OCI-LY7 (cell line): Measurements from ENCODE around the gene AGBL3. TPM values are rescaled to one million over a fixed set of nuclear protein-coding genes. Genes with fewer than 3 reads are reported as not detected.

Experiments
- BruUV-seq: library from RNA; stranded (reverse); fragments of 400-500 nt; replicated peaks from 2 replicates; lab custom pipeline; 2021; lab: Mats Ljungman, UMichigan
- CTCF ChIA-PET: fragments of 300-600 bp; sonication (Branson Sonifier 250); formaldehyde crosslinking; loops from one replicate; lab custom pipeline; 2022; ENCODE audit warnings: antibody characterized with exemption; ENCODE audit not compliant: unreplicated experiment; lab: Charles Lee
- POLR2A ChIA-PET: fragments of 300-600 bp; sonication (Branson Sonifier 250); formaldehyde crosslinking; loops from one replicate; lab custom pipeline; 2022; ENCODE audit warnings: antibody characterized with exemption; lab: Charles Lee
- DNase-seq: peaks from one replicate; pipeline ENCODE4 v3.0.0-alpha.2; 2015; ENCODE audit warnings: low spot score
- H2AFZ ChIP-seq: fragments of 200-600 bp; sonication (generic), shearing (Covaris generic); 2 replicates; pipeline ENCODE4 v1.6.1; 2014; ENCODE audit warnings: mild to moderate bottlenecking, antibody characterized with exemption, low read length, moderate library complexity
- H3K27ac ChIP-seq: fragments of 200-600 bp; sonication (generic); 2 replicates; pipeline ENCODE4 v1.5.1; 2014; ENCODE audit warnings: mixed run types, low read depth, mild to moderate bottlenecking, moderate library complexity, low read length, inconsistent platforms; ENCODE audit not compliant: poor library complexity, severe bottlenecking
- H3K36me3 ChIP-seq: fragments of 200-600 bp; sonication (generic); 2 replicates; pipeline ENCODE4 v1.6.1; 2014; ENCODE audit warnings: mild to moderate bottlenecking, antibody characterized with exemption, low read length, moderate library complexity, mixed read lengths; ENCODE audit not compliant: insufficient read depth
- H3K4me1 ChIP-seq: fragments of 200-600 bp; sonication (generic); 2 replicates; pipeline ENCODE4 v1.5.1; 2014; ENCODE audit warnings: mild to moderate bottlenecking, low read length; ENCODE audit not compliant: insufficient read depth, poor library complexity, severe bottlenecking
- H3K4me2 ChIP-seq: fragments of 200-600 bp; sonication (generic); 2 replicates; pipeline ENCODE4 v1.6.1; 2014; ENCODE audit warnings: mild to moderate bottlenecking, low read length
- H3K4me3 ChIP-seq: fragments of 200-600 bp; sonication (generic); 2 replicates; pipeline ENCODE4 v1.5.1; 2014; ENCODE audit warnings: mild to moderate bottlenecking, low read depth, low read length; ENCODE audit not compliant: poor library complexity, severe bottlenecking
- H3K79me2 ChIP-seq: fragments of 200-600 bp; sonication (generic); 2 replicates; pipeline ENCODE4 v1.6.1; 2016; ENCODE audit warnings: low read depth, mild to moderate bottlenecking, low read length, moderate library complexity, mixed read lengths; ENCODE audit not compliant: insufficient read depth
- H3K9me2 ChIP-seq: fragments of 200-600 bp; sonication (generic); 2 replicates; pipeline ENCODE4 v1.6.1; 2016; ENCODE audit warnings: mild to moderate bottlenecking, low read length, mixed read lengths; ENCODE audit not compliant: insufficient read depth
- H3K9me3 ChIP-seq: fragments of 200-600 bp; sonication (generic); 2 replicates; pipeline ENCODE4 v1.6.1; 2014; ENCODE audit warnings: mild to moderate bottlenecking, mixed run types, low read length, mixed read lengths
- H4K20me1 ChIP-seq: fragments of 200-600 bp; sonication (generic); 2 replicates; pipeline ENCODE4 v1.6.1; 2014; ENCODE audit warnings: mild to moderate bottlenecking, antibody characterized with exemption, low read length, moderate library complexity, mixed read lengths; ENCODE audit not compliant: insufficient read depth
- CTCF ChIP-seq: fragments of 200-600 bp; sonication (generic); conservative IDR thresholded peaks from 2 replicates; pipeline ENCODE4 v1.5.1; 2014; ENCODE audit warnings: mild to moderate bottlenecking, antibody characterized with exemption, low read length, moderate library complexity, mixed read lengths
- EZH2phosphoT487 ChIP-seq: fragments of 200-600 bp; sonication (generic); IDR thresholded peaks from 2 replicates; pipeline ENCODE4 v1.6.1; 2018; ENCODE audit warnings: low read depth, borderline replicate concordance, mild to moderate bottlenecking, mixed run types, antibody characterized with exemption, low read length, moderate library complexity, mixed read lengths
- intact Hi-C: fragments of 100-400 bp; cut with micrococcal nuclease; formaldehyde crosslinking; loops from one replicate; pipeline ENCODE4 v1.10.0; 2022; ENCODE audit not compliant: unreplicated experiment
- total RNA-seq, 2 experiments: library from RNA; depleted of rRNA in 1 of 2; stranded (reverse); fragments of >200 nt in 1 of 2; shearing (Covaris generic) in 1 of 2; gene quantifications; 2 replicates each; pipeline ENCODE4 v1.2.3, GENCODE V29; 2014 to 2022

AGBL3 gene
- total RNA-seq, 2 experiments from 2014 or later: 3.5 to 4.9 TPM

GRCh38 chr7:134993877-134994456 lies 7.7 kb downstream of the AGBL3 start:
- H3K36me3 ChIP-seq: peaks cover 60% of the 10 kb centered on the region
- H2AFZ ChIP-seq: no peak overlapping the region
- no peaks in the 10 kb centered on the region for H3K9me3 ChIP-seq
- no peak for TF ChIP-seq EZH2phosphoT487
- no peak for TF ChIP-seq CTCF
- H4K20me1 ChIP-seq: no peaks in the 10 kb centered on the region
- intact Hi-C loops: no loop called here
- ChIA-PET POLR2A (interaction anchor here (0.5 kb wide), 1 partner anchor 12 kb away, joined by 3 read pairs; no protein-coding TSS in a partner anchor), CTCF (no interaction called here)
- H3K4me3 ChIP-seq: no peak overlapping the region
- no peak overlapping the region for H3K27ac ChIP-seq
- BruUV-seq: no TSS peak
- no peaks in the 10 kb centered on the region for H3K4me1 ChIP-seq
- H3K9me2 ChIP-seq: no peaks in the 10 kb centered on the region
- 0 out of 2 replicates have a peak, but pooled peaks cover 3% of the 10 kb centered on the region for H3K79me2 ChIP-seq
- no peak for DNase-seq
- H3K4me2 ChIP-seq: no peak overlapping the region

GRCh38 chr7:134995239-134996096 lies 9.2 kb downstream of the AGBL3 start:
- H3K79me2 ChIP-seq: no peaks in the 10 kb centered on the region
- no peaks in the 10 kb centered on the region for H4K20me1 ChIP-seq
- peaks cover 46% of the 10 kb centered on the region for H3K36me3 ChIP-seq
- H3K9me2 ChIP-seq: no peaks in the 10 kb centered on the region
- H2AFZ ChIP-seq: no peak overlapping the region
- ChIA-PET POLR2A (interaction anchor here (0.6 to 1.1 kb wide), 4 partner anchors 8 to 779 kb away, joined by 3 to 8 read pairs (median 4); partner anchors contain the start of gene AGBL3), CTCF (no interaction called here)
- no peak overlapping the region for H3K4me3 ChIP-seq
- intact Hi-C loops: loop anchor here (5.0 kb wide), 1 partner anchor 152 kb away; the partner anchor contains the start of gene TMEM140
- no peak for DNase-seq
- no peaks in the 10 kb centered on the region for H3K9me3 ChIP-seq
- no peak for TF ChIP-seq CTCF
- TF ChIP-seq EZH2phosphoT487: no peak
- no peaks in the 10 kb centered on the region for H3K4me1 ChIP-seq
- H3K4me2 ChIP-seq: no peak overlapping the region
- no peak overlapping the region for H3K27ac ChIP-seq
- no TSS peak for BruUV-seq
